GM18951 (cell line): ENCODE data around the gene SRD5A3.

Experiments
- POLR2A ChIP-seq: IDR thresholded peaks from 4 replicates; pipeline ENCODE4 v1.6.1; 2011; ENCODE audit warnings: mild to moderate bottlenecking; ENCODE audit not compliant: insufficient read length, insufficient read depth; ENCODE audit errors: extremely low read depth
- in situ Hi-C: fragments of 300-500 bp; cut with MboI; formaldehyde crosslinking; loops from one replicate; pipeline ENCODE4 v1.12.0; 2022; ENCODE audit warnings: low sequenced_read_pairs, mixed read lengths, inconsistent platforms; ENCODE audit not compliant: unreplicated experiment

The SRD5A3 gene

DNA sequence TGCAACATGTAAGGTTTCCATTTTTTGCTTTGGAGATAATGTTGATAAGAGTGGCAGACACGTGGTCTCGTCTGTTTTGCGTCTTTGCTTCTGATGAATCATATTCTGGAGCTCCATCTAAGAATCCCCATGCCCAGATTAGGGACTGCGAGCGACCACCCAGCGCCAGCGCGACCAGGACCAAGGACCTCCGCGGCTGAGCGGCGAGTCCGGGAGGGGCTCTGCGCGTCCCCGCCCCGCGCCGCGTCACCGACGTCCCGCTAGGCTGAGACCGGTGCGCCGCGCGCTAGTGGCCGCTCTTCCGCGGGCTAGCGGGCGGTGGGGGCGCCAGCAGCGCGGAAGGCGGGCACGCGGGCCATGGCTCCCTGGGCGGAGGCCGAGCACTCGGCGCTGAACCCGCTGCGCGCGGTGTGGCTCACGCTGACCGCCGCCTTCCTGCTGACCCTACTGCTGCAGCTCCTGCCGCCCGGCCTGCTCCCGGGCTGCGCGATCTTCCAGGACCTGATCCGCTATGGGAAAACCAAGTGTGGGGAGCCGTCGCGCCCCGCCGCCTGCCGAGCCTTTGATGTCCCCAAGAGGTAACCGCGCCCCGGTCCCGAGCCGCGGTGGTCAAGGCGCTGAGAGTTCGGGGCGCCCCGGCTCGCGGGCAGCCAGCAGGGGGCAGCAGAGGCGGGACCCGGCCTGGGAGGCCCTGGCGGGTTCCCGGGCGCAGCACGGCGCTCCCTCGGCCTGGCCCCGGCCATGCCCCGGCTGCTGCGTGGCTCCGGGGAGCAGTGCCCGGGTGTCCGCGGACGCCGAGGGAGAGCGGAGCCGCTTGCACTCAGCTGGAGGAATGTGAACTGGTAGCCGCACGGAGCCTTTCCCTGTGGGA lies at the start of gene SRD5A3:
TSS of gene SRD5A3 (plus strand) at position 263 of the 871 bp plus-strand sequence. CDS start at position 358, 95 bp downstream.
- in situ Hi-C loops, result no loop called here
- peak; percentile 84 for TF ChIP-seq POLR2A

- in situ Hi-C loops, result no loop called here
- TF ChIP-seq POLR2A, result no peak
These were observed 48.7 kb upstream of the SRD5A3 start for GRCh38 chr4:55297346-55297745.

DNA sequence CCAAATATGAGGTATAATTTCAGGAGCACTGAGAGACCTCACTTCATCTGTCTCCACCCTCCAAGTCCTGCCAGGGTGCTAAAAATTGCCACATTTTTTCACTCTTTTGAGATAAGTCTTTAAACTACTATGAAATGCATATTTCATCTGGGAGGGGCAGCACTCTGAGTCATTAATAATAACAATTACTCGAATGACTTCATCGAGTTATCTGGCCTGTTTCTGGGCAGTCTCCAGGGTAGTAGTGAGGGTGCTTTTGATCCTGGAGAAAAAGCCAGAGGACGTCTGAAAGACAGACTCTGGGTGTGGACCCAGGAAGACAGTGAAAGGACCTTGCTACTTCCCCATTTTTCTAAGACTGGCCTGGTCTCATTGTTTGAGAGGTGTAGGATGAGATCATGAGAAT lies 42.3 kb upstream of the SRD5A3 start:
- TF ChIP-seq POLR2A, result no peak
- in situ Hi-C loops, result no loop called here

- in situ Hi-C loops, result no loop called here
- TF ChIP-seq POLR2A, result no peak
These were observed 41.7 kb upstream of the SRD5A3 start for GRCh38 chr4:55304303-55304702.

GRCh38 chr4:55308071-55308470 lies 38.0 kb upstream of the SRD5A3 start:
- in situ Hi-C loops, result no loop called here
- no peak for TF ChIP-seq POLR2A

DNA sequence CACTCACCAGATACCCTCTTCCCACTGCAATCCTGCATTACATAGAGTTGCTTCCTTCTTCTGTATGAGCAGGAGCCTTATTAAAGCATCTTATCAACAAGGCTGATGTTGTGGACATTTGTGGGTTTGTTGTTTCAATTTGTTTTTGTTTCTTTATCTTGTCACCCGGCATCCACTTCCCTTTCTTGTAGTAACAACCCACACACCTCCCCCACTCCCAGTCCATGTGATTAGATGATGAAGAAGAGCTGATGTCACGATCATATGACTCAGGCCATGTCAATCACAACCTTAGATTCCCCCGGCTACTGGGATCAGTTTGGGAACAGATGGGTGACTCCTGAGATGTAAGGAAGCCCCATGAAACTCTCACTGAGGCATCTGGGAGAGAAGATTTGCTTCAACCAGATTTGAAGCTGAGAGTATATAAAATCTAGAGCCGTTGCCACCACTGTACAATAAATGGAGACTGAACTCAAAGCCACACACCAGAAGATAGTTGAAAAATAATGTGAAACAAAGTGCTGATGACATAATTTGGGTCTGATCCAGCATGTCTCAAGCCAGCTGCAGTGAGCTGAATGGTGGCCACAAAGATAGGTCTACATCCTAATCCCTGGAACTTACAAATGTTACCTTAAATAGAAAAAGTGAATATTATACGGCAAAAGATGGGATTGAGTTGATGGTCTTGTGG lies 34.1 kb upstream of the SRD5A3 start:
- no peak for TF ChIP-seq POLR2A
- in situ Hi-C loops, result no loop called here

DNA sequence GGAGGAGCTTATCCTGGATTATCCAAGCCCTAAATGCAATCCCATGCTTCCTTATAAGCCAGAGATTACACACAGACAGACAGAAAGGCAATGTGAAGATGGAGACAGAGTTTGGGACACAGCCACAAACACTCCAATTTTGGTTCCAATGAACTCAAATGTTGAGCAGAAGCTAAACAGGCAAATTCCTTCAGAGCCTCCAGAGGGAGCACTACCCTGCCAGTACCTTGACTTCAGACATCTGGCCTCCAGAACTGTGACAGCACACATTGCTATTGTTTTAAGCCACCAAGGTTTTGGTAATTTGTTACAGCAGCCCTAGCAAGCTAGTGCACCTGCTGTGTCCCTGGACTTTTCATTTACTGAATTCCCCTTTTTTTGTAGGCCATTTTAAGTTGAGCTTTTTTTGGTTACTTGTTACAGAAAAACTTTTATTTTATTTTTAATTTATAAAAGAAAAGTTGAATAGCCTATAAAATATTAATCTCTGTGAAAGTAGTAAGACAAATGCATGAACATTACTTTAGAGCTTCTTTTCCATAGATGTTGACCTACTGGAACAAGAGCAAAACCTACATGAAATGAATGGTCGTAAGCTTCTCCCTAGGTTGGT lies 33.4 kb upstream of the SRD5A3 start:
- in situ Hi-C loops, result no loop called here

GRCh38 chr4:55314141-55314820 lies 31.8 kb upstream of the SRD5A3 start:
- no peak for TF ChIP-seq POLR2A
- in situ Hi-C loops, result no loop called here

More for the DNA sequence above, 33.4 kb upstream of the SRD5A3 start:
- no peak for TF ChIP-seq POLR2A

DNA sequence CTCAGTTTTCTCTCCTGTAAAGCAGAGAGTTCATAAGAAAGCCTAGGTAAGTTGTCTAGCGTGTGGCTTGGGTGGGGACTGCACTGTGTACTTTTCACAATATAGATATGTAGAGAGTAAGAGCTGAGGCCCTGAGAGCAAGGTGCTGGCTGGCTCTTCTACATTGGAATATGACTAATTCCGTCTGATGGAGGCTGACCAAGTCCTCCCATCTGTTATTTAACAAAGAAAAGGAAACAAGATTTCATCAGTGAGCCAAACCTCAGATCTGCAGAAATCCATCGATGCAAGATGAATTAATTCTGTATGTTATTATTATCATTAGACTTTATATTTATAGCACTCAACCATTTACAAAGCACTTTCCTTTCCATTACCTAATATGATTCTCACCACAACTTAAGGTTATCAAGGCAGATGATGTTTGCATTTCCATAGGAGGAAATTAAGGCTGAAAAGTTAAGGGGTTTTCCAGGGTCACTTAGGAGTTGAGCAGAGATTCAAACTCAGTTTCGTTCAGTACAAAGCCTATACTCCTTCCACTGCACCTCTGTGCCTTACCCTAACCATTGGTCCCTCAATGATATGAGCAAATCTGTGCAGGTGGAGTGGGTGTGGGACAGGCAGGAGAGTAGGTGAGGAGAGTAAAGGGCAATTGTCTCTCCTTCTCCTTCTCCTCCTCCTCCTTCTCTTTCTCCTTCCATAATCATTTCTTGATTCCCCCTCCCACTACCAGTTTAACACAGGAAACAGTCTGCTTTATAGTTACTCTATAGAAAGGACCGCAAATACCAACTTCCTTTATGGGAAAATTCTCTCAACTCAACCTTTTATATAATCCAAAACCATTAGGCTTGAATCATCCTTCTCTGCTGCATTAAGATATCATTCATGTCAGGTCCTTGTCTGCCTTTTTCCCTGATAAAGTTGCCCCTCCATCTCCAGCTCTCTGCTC lies 27.6 kb upstream of the SRD5A3 start:
- no peak for TF ChIP-seq POLR2A
- in situ Hi-C loops, result no loop called here

DNA sequence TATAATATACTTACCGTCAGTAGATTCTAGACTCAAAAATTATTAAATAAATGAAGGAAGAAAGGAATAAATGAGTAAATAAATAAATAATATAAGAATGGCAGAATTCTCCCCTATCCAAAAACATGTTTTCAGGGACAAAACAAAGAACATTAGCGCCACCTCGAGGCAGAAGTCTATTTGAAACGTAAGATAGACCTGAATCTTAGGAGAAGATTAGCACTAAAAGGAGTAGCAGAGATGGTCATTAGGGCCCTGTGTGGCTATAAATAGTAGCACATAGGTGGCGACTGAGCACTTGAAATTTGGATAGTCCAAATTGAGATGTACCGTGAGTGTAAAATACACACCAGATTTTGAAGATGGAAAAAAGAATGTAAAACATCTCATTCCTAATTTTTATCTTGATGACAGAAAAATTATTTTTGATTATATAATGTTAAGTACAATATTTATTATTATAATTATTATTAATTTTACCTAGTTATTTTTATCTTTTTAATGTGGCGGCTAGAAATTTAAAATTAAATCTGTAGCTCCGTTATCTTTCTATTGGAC lies 24.3 kb upstream of the SRD5A3 start:
- no peak for TF ChIP-seq POLR2A
- in situ Hi-C loops, result no loop called here

DNA sequence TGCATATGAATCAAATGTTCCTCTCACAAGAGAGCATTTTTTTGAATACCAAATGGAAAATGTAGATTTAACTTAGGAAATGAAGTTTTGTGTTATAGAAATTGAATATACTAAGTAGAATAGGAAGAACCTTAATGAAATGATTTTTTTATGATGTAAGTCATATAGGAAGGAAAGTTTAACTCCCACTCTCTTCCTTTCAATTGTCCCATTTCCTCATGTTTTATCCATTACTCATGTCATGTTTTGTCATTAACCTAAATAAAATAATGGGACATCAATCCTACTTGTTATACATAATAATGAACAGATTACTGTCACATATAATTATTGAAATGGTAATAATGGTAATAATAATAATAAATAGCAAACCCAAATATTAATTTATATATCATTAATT lies 22.7 kb upstream of the SRD5A3 start:
- TF ChIP-seq POLR2A, result no peak
- in situ Hi-C loops, result no loop called here

DNA sequence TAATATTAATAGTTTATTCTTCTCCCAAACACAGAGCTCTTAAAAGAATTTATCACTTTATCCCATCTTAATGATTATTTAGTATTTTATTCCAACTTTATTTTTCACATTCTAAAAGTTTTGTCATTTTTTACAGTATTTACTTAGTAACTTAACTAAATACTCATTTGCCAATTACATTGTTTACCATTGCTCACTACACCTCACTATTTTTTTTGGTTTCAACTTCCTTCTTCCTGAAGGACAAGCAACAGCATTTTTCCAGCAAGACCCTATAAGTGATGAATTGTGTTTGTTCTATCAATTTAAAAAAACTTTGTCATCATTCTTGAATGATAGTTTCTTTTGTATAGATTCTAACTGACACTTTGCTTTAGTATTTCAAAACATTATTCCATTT lies 19.4 kb upstream of the SRD5A3 start:
- in situ Hi-C loops, result no loop called here
- no peak for TF ChIP-seq POLR2A
